K562 (cell line): ENCODE data around the gene AKT1S1. TPM values are rescaled to one million over a fixed set of nuclear protein-coding genes. Genes with fewer than 3 reads are reported as not detected.

Source experiments
- ATAC-seq: fragments of 200-7000 bp; cut with Tn5 transposase; 3 replicates; pipeline ENCODE4 v1.9.1; 2020; ENCODE audit warnings: moderate library complexity
- BruUV-seq: library from RNA; stranded (reverse); fragments of 400-500 nt; replicated peaks from 2 replicates; lab custom pipeline; 2021; lab: Mats Ljungman, UMichigan
- CTCF ChIA-PET: fragments of 300-600 bp; formaldehyde crosslinking; extraction: SDS; loops from one replicate; lab custom pipeline; 2021; ENCODE audit warnings: low intra/inter-chr PET ratio; lab: Yijun Ruan, JAX
- POLR2A ChIA-PET: fragments of 300-600, 350-650 bp; sonication (Branson Sonifier 250); formaldehyde crosslinking; extraction: SDS; loops from one replicate; lab custom pipeline; 2021; ENCODE audit warnings: antibody characterized with exemption, inconsistent platforms; lab: Yijun Ruan, JAX
- DNase-seq, 4 experiments: peaks; one replicate each; pipeline versions ENCODE4 v3.0.0 to v3.0.0-alpha.2; 2011 to 2018; ENCODE audit warnings: low spot score in 3 of 4, mixed read lengths in 3 of 4; ENCODE audit errors: extremely low read depth in 1 of 4
- FAIRE-seq: peaks from 2 replicates; lab custom pipeline; 2011; peaks lifted over from hg19 to GRCh38; lab: Jason Lieb, UNC
- H2AFZ ChIP-seq: 2 replicates; pipeline ENCODE4 v1.6.0; 2011; ENCODE audit warnings: low read depth, low read length, control low read depth, inconsistent platforms
- H3K27ac ChIP-seq: fragments of 200-600 bp; 3 replicates; pipeline ENCODE4 v1.8.0; 2011; ENCODE audit warnings: low read depth, mild to moderate bottlenecking, control low read depth, inconsistent platforms, low read length, moderate library complexity, mixed read lengths; ENCODE audit errors: extremely low read depth
- H3K27me3 ChIP-seq, 2 experiments: fragments of 300-600 bp in 1 of 2; 2 replicates in 1 of 2; 3 replicates in 1 of 2; pipeline versions ENCODE4 v1.6.0 to v1.8.0; 2011; ENCODE audit warnings: inconsistent platforms in 2 of 2, low read length in 2 of 2, mild to moderate bottlenecking in 1 of 2, mixed read lengths in 1 of 2, moderate library complexity in 1 of 2; ENCODE audit not compliant: control insufficient read depth in 2 of 2, insufficient read depth in 2 of 2
- H3K36me3 ChIP-seq: fragments of 300-600 bp; 3 replicates; pipeline ENCODE4 v1.8.0; 2011; ENCODE audit warnings: mild to moderate bottlenecking, low read length, inconsistent platforms; ENCODE audit not compliant: control insufficient read depth, insufficient read depth
- H3K4me1 ChIP-seq, 2 experiments: fragments of 200-600 bp in 1 of 2; replicated peaks in 1 of 2; 2 replicates in 1 of 2; 3 replicates in 1 of 2; pipeline versions ENCODE4 v1.5.1 to v1.8.0; 2011; ENCODE audit warnings: inconsistent platforms in 2 of 2, low read length in 2 of 2, mild to moderate bottlenecking in 1 of 2, mixed read lengths in 1 of 2, moderate library complexity in 1 of 2; ENCODE audit not compliant: control insufficient read depth in 2 of 2, insufficient read depth in 2 of 2
- H3K4me2 ChIP-seq: 2 replicates; pipeline ENCODE4 v1.6.1; 2011; ENCODE audit warnings: low read length, control low read depth, inconsistent platforms, mixed read lengths; ENCODE audit not compliant: insufficient read depth
- H3K4me3 ChIP-seq: fragments of 200-600 bp; sonication (generic), shearing (Covaris generic); 2 replicates; pipeline ENCODE4 v1.5.1; 2016; ENCODE audit warnings: control low read depth, inconsistent platforms
- H3K79me2 ChIP-seq: fragments of 200-600 bp; 3 replicates; pipeline ENCODE4 v1.8.0; 2011; ENCODE audit warnings: low read length, inconsistent platforms; ENCODE audit not compliant: control insufficient read depth, insufficient read depth
- H3K9ac ChIP-seq, 2 experiments: 2 replicates each; pipeline versions ENCODE4 v1.6.0 to v1.6.1; 2011; ENCODE audit warnings: low read depth in 2 of 2, low read length in 2 of 2, control low read depth in 1 of 2, inconsistent platforms in 1 of 2, mild to moderate bottlenecking in 1 of 2, mixed read lengths in 1 of 2; ENCODE audit not compliant: insufficient read depth in 1 of 2
- H3K9me1 ChIP-seq: one replicate; pipeline ENCODE4 v1.6.0; 2011; ENCODE audit warnings: inconsistent platforms, mild to moderate bottlenecking, low read length, moderate library complexity; ENCODE audit not compliant: control insufficient read depth, insufficient read depth
- H3K9me3 ChIP-seq: replicated peaks from 2 replicates; pipeline ENCODE4 v1.5.1; 2011; ENCODE audit warnings: low read depth, low read length, inconsistent platforms; ENCODE audit not compliant: control insufficient read depth, insufficient read depth
- H4K20me1 ChIP-seq: replicated peaks from 2 replicates; pipeline ENCODE4 v1.6.1; 2011; ENCODE audit warnings: low read length, inconsistent platforms, mixed read lengths; ENCODE audit not compliant: control insufficient read depth, insufficient read depth
- ASH1L ChIP-seq: fragments of 450-650 bp; IDR thresholded peaks from 2 replicates; pipeline ENCODE4 v1.6.1; 2018; ENCODE audit warnings: borderline replicate concordance, mild to moderate bottlenecking, low read depth; ENCODE audit not compliant: partially characterized antibody
- CBX1 ChIP-seq: sonication (generic); IDR thresholded peaks from 2 replicates; pipeline ENCODE4 v1.6.1; 2016; ENCODE audit warnings: antibody characterized with exemption, low read depth, mild to moderate bottlenecking
- EGR1 ChIP-seq: fragments of 450-650 bp; conservative IDR thresholded peaks from 2 replicates; pipeline ENCODE4 v1.6.1; 2017; ENCODE audit warnings: mild to moderate bottlenecking
- FUS ChIP-seq: fragments of 200-400 bp; formaldehyde crosslinking; optimal IDR thresholded peaks from 2 replicates; pipeline ENCODE3; 2017; ENCODE audit warnings: low read depth, low read length
- HCFC1 ChIP-seq: IDR thresholded peaks from 2 replicates; pipeline ENCODE4 v1.6.1; 2012; ENCODE audit warnings: low read depth, low read length, improper control_type of control experiment
- MEF2A ChIP-seq: IDR thresholded peaks from 2 replicates; pipeline ENCODE4 v1.6.1; 2011; ENCODE audit warnings: low read depth, mild to moderate bottlenecking, low read length, moderate library complexity; ENCODE audit not compliant: control insufficient read depth
- NFE2 ChIP-seq: IDR thresholded peaks from 2 replicates; pipeline ENCODE4 v1.6.1; 2014; ENCODE audit warnings: antibody characterized with exemption, low read depth
- RBM15 ChIP-seq: fragments of 200-400 bp; formaldehyde crosslinking; IDR thresholded peaks from 2 replicates; pipeline ENCODE4 v1.6.1; 2018; ENCODE audit warnings: mild to moderate bottlenecking, low read length, moderate library complexity; ENCODE audit not compliant: insufficient read depth
- SOX6 ChIP-seq: fragments of 450-650 bp; IDR thresholded peaks from 2 replicates; pipeline ENCODE4 v1.6.1; 2014; ENCODE audit warnings: mild to moderate bottlenecking
- ZFP36 ChIP-seq: fragments of 150-350 bp; IDR thresholded peaks from 2 replicates; pipeline ENCODE4 v1.6.1; 2018; ENCODE audit warnings: low read length, low read depth; ENCODE audit not compliant: partially characterized antibody
- ZNF354B ChIP-seq: fragments of 250-450 bp; sonication (Bioruptor Pico); IDR thresholded peaks from 2 replicates; pipeline ENCODE4 v1.4.0; 2020
- ZNF707 ChIP-seq: fragments of 250-450 bp; sonication (Bioruptor Pico); conservative IDR thresholded peaks from 2 replicates; pipeline ENCODE4 v1.8.0; 2022; ENCODE audit warnings: inconsistent platforms, mild to moderate bottlenecking, moderate library complexity
- ZNF785 ChIP-seq: fragments of 250-450 bp; sonication (Bioruptor Pico); IDR thresholded peaks from 2 replicates; pipeline ENCODE4 v1.4.0; 2020; ENCODE audit warnings: mild to moderate bottlenecking
- WGBS: fragments of 100-300 bp; shearing (Covaris generic); methylation state at CpG from one replicate; pipeline ENCODE4 v1.1.6; 2016; ENCODE audit warnings: low coverage, mixed read lengths; ENCODE audit not compliant: insufficient coverage; ENCODE audit errors: missing lambda C conversion rate; 5-methylcytosine and 5-hydroxymethylcytosine counted together
- in situ Hi-C: fragments of 300-500 bp; cut with MboI; formaldehyde crosslinking; loops from 4 replicates; pipeline ENCODE4 v1.15.0; 2018; ENCODE audit warnings: inconsistent platforms, mixed read lengths
- intact Hi-C: fragments of 100-400 bp; cut with micrococcal nuclease; formaldehyde crosslinking; loops from 2 replicates; pipeline ENCODE4 v1.14.2; 2022
- polyA plus RNA-seq, 8 experiments: library from polyadenylated mRNA; depleted of rRNA in 4 of 8; stranded (reverse) in 5 of 8; unstranded in 3 of 8; fragments of >200 nt; fragmentation: Nextera tagmentation in 2 of 8; fragmentation: Illumina TruSeq in 1 of 8; extraction: Ambion mirVana in 2 of 8; extraction: Trizol in 1 of 8; gene quantifications; 2 replicates each; pipeline versions ENCODE4 v1.2.1 to v1.2.3, GENCODE V29; 2011 to 2014; ENCODE audit warnings: inconsistent platforms in 1 of 8, missing spikeins in 1 of 8
- total RNA-seq, 7 experiments: library from RNA; depleted of rRNA in 6 of 7; stranded (reverse); fragments of >200 nt in 6 of 7; fragmentation: Illumina TruSeq in 2 of 7; extraction: Trizol in 2 of 7; gene quantifications; 2 replicates each; pipeline versions ENCODE4 v1.2.1 to v1.2.3, GENCODE V29; 2011 to 2021; ENCODE audit warnings: low replicate concordance in 1 of 7
- TF ChIP-seq, protein P1 (sequence below): fragments of 450-650 bp; IDR thresholded peaks from 2 replicates; pipeline ENCODE4 v1.6.1; 2016; ENCODE audit warnings: antibody characterized with exemption
- TF ChIP-seq, protein P2 (sequence below): fragments of 250-450 bp; sonication (Bioruptor Pico); IDR thresholded peaks from 2 replicates; pipeline ENCODE4 v1.8.0; 2022; ENCODE audit warnings: moderate library complexity, mild to moderate bottlenecking, inconsistent platforms

AKT1S1 gene
- total and polyA plus RNA-seq, 9 of the 15 experiments (the other 6 are each of a cell fraction or from before 2014, with no cell fraction given) = 1.2 to 50.3 (median 17.1) TPM

DNA sequence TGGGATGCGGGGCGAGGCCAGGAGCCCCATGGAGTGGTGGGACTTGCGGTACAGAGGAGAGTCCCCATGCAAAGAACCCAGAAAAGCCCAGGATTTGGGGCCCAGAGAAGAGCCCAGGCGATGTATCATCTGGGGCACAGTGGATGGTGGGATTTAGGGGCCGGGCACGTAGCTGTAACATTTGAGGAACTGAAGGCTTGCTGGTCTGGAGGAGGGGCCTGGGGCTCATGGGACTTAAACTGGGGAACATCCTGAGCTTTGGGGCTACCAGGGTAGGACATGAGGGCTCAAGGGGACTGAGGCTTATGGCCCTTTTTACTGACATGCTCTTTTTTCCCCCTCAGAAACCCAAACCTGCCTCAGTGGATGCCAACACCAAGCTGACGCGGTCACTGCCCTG is 45.6 kb downstream of the AKT1S1 start (continued):
- TF ChIP-seq, protein P1, sequence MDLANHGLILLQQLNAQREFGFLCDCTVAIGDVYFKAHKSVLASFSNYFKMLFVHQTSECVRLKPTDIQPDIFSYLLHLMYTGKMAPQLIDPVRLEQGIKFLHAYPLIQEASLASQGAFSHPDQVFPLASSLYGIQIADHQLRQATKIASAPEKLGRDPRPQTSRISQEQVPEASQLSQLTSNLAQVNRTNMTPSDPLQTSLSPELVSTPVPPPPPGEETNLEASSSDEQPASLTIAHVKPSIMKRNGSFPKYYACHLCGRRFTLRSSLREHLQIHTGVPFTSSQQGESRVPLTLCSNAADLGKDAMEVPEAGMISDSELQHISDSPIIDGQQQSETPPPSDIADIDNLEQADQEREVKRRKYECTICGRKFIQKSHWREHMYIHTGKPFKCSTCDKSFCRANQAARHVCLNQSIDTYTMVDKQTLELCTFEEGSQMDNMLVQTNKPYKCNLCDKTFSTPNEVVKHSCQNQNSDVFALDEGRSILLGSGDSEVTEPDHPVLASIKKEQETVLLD = no peak
- no peak for TF ChIP-seq RBM15
- TF ChIP-seq CBX1 = no peak
- no peak for TF ChIP-seq HCFC1
- TF ChIP-seq ZFP36 = no peak
- TF ChIP-seq ASH1L = no peak
- TF ChIP-seq NFE2 = no peak
- no peak for TF ChIP-seq ZNF354B (CRISPR knock-in tag)

DNA sequence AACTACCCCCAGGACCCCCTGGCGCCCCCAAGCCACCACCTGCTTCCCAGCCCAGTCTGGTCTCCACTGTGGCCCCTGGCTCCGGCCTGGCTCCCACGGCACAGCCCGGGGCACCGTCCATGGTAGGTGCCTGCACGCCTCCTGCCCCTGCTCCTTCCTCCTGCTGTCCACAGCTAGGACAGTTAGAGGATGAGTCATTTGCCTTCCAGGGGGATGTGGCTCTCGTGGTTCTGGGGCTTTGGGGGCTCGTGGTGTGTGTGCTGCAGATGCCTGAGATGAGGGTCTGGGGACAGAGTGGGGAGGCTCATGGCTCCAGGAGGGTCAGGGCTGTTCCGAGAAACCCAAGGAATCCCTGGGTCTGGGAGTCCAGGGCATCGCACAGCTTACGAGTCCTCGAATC is 46.4 kb downstream of the AKT1S1 start:
- H3K4me3 ChIP-seq = no peak overlapping the region
- FAIRE-seq (no peak), DNase-seq (no peak), ATAC-seq (no peak)
- H3K79me2 ChIP-seq = no peaks in the 10 kb centered on the region; the same call in 2 of the 3 replicates
- TF ChIP-seq ZNF707 (CRISPR knock-in tag) (no peak), SOX6 (no peak), MEF2A (no peak), ZFP36 (no peak), FUS (no peak), EGR1 (no peak), ZNF785 (no peak)
- TF ChIP-seq, protein P2, sequence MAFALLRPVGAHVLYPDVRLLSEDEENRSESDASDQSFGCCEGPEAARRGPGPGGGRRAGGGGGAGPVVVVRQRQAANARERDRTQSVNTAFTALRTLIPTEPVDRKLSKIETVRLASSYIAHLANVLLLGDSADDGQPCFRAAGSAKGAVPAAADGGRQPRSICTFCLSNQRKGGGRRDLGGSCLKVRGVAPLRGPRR (CRISPR knock-in tag) = no peak
- no peaks in the 10 kb centered on the region for H3K9me3 ChIP-seq
- no peak overlapping the region for H2AFZ ChIP-seq
- H3K27ac ChIP-seq = no peak overlapping the region
- H3K4me2 ChIP-seq = no peak overlapping the region
- peaks cover 0 to 21% of the 10 kb centered on the region in 2 experiments; a peak in 2 of 5 replicates for H3K4me1 ChIP-seq
- peaks cover 88% of the 10 kb centered on the region; the same call in 2 of the 3 replicates for H3K36me3 ChIP-seq
- in situ Hi-C loops (no loop called here), intact Hi-C loops (no loop called here)
- no peaks in the 10 kb centered on the region for H3K27me3 ChIP-seq
- no peaks in the 10 kb centered on the region for H4K20me1 ChIP-seq
- no peaks in the 10 kb centered on the region for H3K9me1 ChIP-seq
- ChIA-PET CTCF (no interaction called here), POLR2A (interaction anchor here (1.4 to 2.1 kb wide), 2 partner anchors 12 to 20 kb away, joined by 5 to 7 read pairs; partner anchors contain the start of gene PTOV1)
- BruUV-seq = no TSS peak
- 96% methylated on average over 10 of the region's 12 CpGs for WGBS
- H3K9ac ChIP-seq = peak overlapping the region in 1 of 2 experiments; percentile 1; a peak in 1 of 4 replicates
